HG03378 (cell line): ENCODE measurements around the gene PTPRF.
"Not testable (repeated sequence)": the region's sequence is repeated elsewhere in the genome, so short reads cannot be mapped to it uniquely, and the experiment has no call there.

ENCODE experiments used
- ATAC-seq: cut with Tn5 transposase; IDR thresholded peaks from one replicate; pipeline ENCODE4 v1.9.1; 2021; ENCODE audit warnings: mild to moderate bottlenecking, moderate library complexity; ENCODE audit not compliant: unreplicated experiment

PTPRF gene

GRCh38 chr1:43537423-43538142 is 6.9 kb downstream of the PTPRF start:
- ATAC-seq: no peak

- no peak for ATAC-seq
Observed at GRCh38 chr1:43538143-43538487, 7.4 kb downstream of the PTPRF start.

GRCh38 chr1:43538969-43539368 is 8.3 kb downstream of the PTPRF start:
- ATAC-seq: no peak

GRCh38 chr1:43539726-43540434 is 9.2 kb downstream of the PTPRF start:
- no peak for ATAC-seq

GRCh38 chr1:43540653-43541071 is 10.0 kb downstream of the PTPRF start:
- no peak for ATAC-seq

GRCh38 chr1:43541141-43541540 is 10.5 kb downstream of the PTPRF start:
- no peak for ATAC-seq

- no peak for ATAC-seq
Observed at GRCh38 chr1:43541721-43542401, 11.2 kb downstream of the PTPRF start.

GRCh38 chr1:43542527-43543458 is 12.1 kb downstream of the PTPRF start:
- ATAC-seq: no peak

GRCh38 chr1:43543567-43543966 is 12.9 kb downstream of the PTPRF start:
- no peak for ATAC-seq

- no peak for ATAC-seq
Observed at GRCh38 chr1:43545339-43545694, 14.6 kb downstream of the PTPRF start.

GRCh38 chr1:43545695-43546387 is 15.2 kb downstream of the PTPRF start:
- ATAC-seq: no peak

GRCh38 chr1:43546388-43547100 is 15.9 kb downstream of the PTPRF start:
- ATAC-seq: no peak

- no peak for ATAC-seq
Observed at GRCh38 chr1:43547538-43548072, 16.9 kb downstream of the PTPRF start.

GRCh38 chr1:43548285-43549271 is 17.9 kb downstream of the PTPRF start:
- no peak for ATAC-seq

GRCh38 chr1:43549394-43549793 is 18.7 kb downstream of the PTPRF start:
- ATAC-seq: not testable (repeated sequence)

- ATAC-seq: no peak
Observed at GRCh38 chr1:43549921-43550597, 19.4 kb downstream of the PTPRF start.

- ATAC-seq: no peak
Observed at GRCh38 chr1:43550598-43551246, 20.0 kb downstream of the PTPRF start.
